Measurements from ENCODE around the gene PEX19. TPM values are rescaled to one million over a fixed set of nuclear protein-coding genes. Genes with fewer than 3 reads are reported as not detected.
A peak's percentile ranks its signal among the peaks of the same experiment; 100 is the strongest.
"Not testable (repeated sequence)": the region's sequence is repeated elsewhere in the genome, so short reads cannot be mapped to it uniquely, and the experiment has no call there.

PEX19 gene
- total RNA-seq, 4 donors from 2014 or later, result 61.9 to 151 (median 82.4) TPM

DNA sequence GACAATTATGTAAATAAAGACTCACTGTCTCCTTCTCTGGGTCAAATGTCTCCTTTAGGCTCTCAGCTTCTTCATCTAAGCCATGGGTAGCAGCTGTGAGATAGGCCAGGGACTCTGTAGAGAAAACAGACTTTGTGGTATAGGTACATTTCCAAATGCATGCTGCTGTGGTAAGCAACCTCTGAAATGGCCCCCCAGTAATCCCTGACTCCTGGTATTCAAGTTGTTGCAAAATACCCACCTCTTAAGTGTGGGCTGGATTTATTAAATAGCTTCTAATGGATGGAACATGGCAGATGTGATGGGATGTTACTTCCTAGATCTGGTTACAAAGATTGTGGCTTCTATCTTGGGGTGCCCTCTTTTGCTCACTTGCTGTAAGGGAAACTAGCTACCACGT lies 11.1 kb upstream of the PEX19 start:
- no peaks in the 10 kb centered on the region for H3K9me3 ChIP-seq
- ATAC-seq (no peak), DNase-seq (no peak)
- H3K4me3 ChIP-seq, result no peak overlapping the region
- in situ Hi-C loops (cut with MboI; ENCODE audit: low sequenced_read_pairs in 4 of 4), result loop anchor here in 1 of 4 donors (25.0 kb wide), 1 partner anchor 209 kb away; the partner anchor contains the start of genes IGSF8 and KCNJ9
- H3K27me3 ChIP-seq, result no peaks in the 10 kb centered on the region
- H3K4me1 ChIP-seq, result no peaks in the 10 kb centered on the region
- H3K27ac ChIP-seq, result no peak overlapping the region
- intact Hi-C loops (cut with DNase I; ENCODE audit: low total_unique reads), result no loop called here
- TF ChIP-seq, protein P1, sequence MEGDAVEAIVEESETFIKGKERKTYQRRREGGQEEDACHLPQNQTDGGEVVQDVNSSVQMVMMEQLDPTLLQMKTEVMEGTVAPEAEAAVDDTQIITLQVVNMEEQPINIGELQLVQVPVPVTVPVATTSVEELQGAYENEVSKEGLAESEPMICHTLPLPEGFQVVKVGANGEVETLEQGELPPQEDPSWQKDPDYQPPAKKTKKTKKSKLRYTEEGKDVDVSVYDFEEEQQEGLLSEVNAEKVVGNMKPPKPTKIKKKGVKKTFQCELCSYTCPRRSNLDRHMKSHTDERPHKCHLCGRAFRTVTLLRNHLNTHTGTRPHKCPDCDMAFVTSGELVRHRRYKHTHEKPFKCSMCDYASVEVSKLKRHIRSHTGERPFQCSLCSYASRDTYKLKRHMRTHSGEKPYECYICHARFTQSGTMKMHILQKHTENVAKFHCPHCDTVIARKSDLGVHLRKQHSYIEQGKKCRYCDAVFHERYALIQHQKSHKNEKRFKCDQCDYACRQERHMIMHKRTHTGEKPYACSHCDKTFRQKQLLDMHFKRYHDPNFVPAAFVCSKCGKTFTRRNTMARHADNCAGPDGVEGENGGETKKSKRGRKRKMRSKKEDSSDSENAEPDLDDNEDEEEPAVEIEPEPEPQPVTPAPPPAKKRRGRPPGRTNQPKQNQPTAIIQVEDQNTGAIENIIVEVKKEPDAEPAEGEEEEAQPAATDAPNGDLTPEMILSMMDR (IDR thresholded peaks at IDR 0.05 in 4 of 5, conservative IDR thresholded peaks at IDR 0.05 in 1 of 5), result no peak
- no peak for TF ChIP-seq POLR2A (IDR thresholded peaks at IDR 0.05)
- H3K36me3 ChIP-seq, result peaks cover 8 to 99% of the 10 kb centered on the region in 2 donors

DNA sequence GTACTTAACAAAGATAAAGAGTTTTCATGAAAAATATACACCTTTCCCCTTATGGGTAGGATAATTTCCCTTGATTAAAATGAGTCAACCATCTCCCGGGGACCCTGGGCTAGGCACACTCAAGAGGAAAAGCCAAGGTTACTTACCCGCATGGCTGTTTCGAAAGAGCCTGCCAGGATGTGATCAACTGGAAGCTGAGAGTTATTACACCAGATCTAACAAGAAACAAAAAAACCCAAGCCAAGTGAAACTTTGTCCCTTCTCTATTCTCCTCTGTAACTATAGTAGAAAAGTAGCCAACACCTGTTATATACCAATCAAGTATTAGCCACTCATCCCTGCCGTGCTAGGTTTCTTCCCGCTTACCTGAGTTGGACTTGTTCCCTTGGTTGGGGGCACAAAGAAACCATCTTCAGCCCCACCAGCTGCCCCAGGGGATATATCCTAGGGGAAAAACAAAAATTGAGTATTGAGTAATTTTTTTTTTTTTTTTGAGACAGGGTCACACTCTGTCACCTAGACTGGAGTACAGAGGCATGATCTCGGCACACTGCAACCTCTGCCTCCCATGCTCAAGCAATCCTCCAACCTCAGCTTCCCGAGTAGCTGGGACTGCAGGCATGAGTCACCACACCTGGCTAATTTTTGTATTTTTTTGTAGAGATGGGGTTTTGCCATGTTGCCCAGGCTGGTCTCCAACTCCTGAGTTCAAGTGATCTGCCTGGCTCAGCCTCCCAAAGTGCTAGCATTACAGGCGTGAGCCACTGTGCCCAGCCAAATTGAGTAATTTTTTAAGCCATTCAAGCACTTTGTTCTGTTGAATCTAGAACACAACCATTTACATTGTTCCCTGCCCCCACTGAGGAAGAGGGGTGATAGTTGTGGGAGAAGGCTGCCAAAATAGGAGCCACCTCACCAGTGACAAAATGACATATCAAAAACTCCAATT lies 8.4 kb upstream of the PEX19 start:
- H3K36me3 ChIP-seq, result peaks cover 11 to 100% of the 10 kb centered on the region in 2 donors
- no peaks in the 10 kb centered on the region for H3K27me3 ChIP-seq
- H3K4me1 ChIP-seq, result no peaks in the 10 kb centered on the region
- H3K27ac ChIP-seq, result peak overlapping the region in 1 of 4 donors; percentile 44
- H3K4me3 ChIP-seq, result no peak overlapping the region
- DNase-seq, result peak in 1 of 2 donors; percentile 22
- intact Hi-C loops (cut with DNase I; ENCODE audit: low total_unique reads), result loop anchor here (2.0 to 5.0 kb wide), 4 partner anchors 79 to 261 kb away; partner anchors contain the start of gene PIGM
- in situ Hi-C loops (cut with MboI; ENCODE audit: low sequenced_read_pairs in 4 of 4), result loop anchor here in 2 of 4 donors (5.0 to 25.0 kb wide), 2 partner anchors 101 to 206 kb away; partner anchors contain the start of genes CASQ1 (in 1 of the 2), IGSF8 (in 1 of the 2) and KCNJ9 (in 1 of the 2)
- TF ChIP-seq, protein P1 (IDR thresholded peaks at IDR 0.05 in 4 of 5, conservative IDR thresholded peaks at IDR 0.05 in 1 of 5), result no peak
- TF ChIP-seq POLR2A (IDR thresholded peaks at IDR 0.05), result no peak
- no peaks in the 10 kb centered on the region for H3K9me3 ChIP-seq
- no peak for ATAC-seq

DNA sequence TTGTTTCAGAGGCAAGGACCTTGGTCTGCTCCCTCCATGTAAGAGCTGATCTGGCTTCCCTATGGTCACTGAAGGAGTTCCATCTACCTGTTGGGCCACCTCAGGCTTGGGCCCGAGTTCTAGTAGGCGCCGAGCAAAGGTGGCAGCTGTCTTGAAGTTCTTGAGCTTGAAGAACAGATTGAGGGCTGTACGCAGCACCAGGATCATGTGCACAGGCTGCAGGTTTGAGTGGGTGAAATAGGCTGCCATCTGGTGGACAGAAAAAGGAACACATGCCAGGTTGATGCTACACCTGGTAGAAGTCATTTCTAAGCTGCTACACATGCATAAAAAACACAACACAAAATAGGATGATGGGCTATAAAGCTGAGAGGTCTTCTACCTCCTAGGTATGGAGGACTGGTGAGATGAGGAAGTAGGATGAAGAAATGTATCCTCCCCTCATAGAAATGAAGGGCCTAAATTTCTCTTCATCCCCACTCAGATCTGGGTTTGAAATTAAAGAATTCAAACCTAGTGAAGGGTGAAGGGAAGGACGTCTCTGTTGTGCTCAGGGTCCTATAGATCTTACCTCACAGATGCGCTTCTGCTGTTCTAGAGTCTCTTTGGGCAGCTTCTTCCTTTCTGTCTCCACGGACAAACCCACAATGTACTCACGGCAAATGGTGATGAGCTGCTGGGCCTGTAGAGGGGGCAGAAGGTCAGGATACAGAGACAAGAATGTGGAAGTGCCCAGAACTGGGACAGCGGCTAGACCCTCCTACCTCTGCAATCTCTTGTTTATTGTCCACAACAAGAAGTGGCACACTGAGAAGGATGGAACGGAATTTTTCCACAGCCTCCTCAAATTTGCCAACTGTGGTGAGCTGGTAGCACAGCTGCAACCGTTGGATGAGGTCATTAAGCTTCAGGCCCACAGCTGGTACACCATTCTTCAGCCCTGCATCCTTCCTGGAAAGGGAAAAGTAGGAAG lies 6.6 kb upstream of the PEX19 start:
- H3K9me3 ChIP-seq, result no peaks in the 10 kb centered on the region
- H3K4me1 ChIP-seq, result no peaks in the 10 kb centered on the region
- no peak overlapping the region for H3K4me3 ChIP-seq
- in situ Hi-C loops (cut with MboI; ENCODE audit: low sequenced_read_pairs in 4 of 4), result loop anchor here in 2 of 4 donors (5.0 to 25.0 kb wide), 2 partner anchors 99 to 204 kb away; partner anchors contain the start of genes CASQ1 (in 1 of the 2), IGSF8 (in 1 of the 2) and KCNJ9 (in 1 of the 2)
- intact Hi-C loops (cut with DNase I; ENCODE audit: low total_unique reads), result loop anchor here (2.0 to 5.0 kb wide), 4 partner anchors 81 to 259 kb away; partner anchors contain the start of gene PIGM
- TF ChIP-seq POLR2A (IDR thresholded peaks at IDR 0.05), result no peak
- TF ChIP-seq, protein P1 (IDR thresholded peaks at IDR 0.05 in 4 of 5, conservative IDR thresholded peaks at IDR 0.05 in 1 of 5), result peak; percentile 74 to 85 (median 80)
- DNase-seq (peak; percentile 51 to 79), ATAC-seq (peak; percentile 89 to 92)
- H3K36me3 ChIP-seq, result peaks cover 11 to 86% of the 10 kb centered on the region in 2 donors
- H3K27me3 ChIP-seq, result no peaks in the 10 kb centered on the region
- H3K27ac ChIP-seq, result peak overlapping the region in 2 of 4 donors; percentile 34 to 61

DNA sequence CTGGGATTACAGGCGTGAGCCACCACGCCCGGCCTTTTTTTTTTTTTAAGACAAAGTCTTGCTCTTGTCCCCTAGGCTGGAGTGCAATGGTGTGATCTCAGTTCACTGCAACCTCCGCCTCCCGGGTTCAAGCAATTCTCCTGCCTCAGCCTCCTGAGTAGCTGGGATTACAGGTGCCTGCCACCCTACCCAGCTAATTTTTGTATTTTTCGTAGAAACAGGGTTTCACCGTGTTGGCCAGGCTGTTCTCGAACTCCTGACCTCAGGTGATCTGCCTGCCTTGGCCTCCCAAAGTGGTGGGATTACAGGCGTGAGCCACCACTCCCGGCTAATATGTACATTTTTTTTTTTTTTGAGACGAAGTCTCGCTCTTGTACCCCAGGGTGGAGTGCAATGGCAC lies 2.8 kb upstream of the PEX19 start:
- intact Hi-C loops (cut with DNase I; ENCODE audit: low total_unique reads); ATAC-seq; H3K27me3 ChIP-seq; H3K4me3 ChIP-seq; H3K27ac ChIP-seq; DNase-seq; H3K9me3 ChIP-seq: not testable (repeated sequence)
- peaks cover 5 to 52% of the 10 kb centered on the region in 2 donors for H3K36me3 ChIP-seq
- H3K4me1 ChIP-seq, result peaks cover 11 to 17% of the 10 kb centered on the region in 2 donors
- in situ Hi-C loops (cut with MboI; ENCODE audit: low sequenced_read_pairs in 4 of 4), result loop anchor here in 1 of 4 donors (25.0 kb wide), 1 partner anchor 200 kb away; the partner anchor contains the start of genes IGSF8 and KCNJ9
